Heart left ventricle (tissue), 16 donors: ENCODE results near the gene DMPK. TPM values are rescaled to one million over a fixed set of nuclear protein-coding genes. Genes with fewer than 3 reads are reported as not detected.
A peak's percentile ranks its signal among the peaks of the same experiment; 100 is the strongest.
"Not testable (repeated sequence)": the region's sequence is repeated elsewhere in the genome, so short reads cannot be mapped to it uniquely, and the experiment has no call there.

ENCODE experiments used
- ATAC-seq, 4 donors: fragments of 200-7000 bp; cut with Tn5 transposase; one replicate each; pipeline ENCODE4 v1.9.1; 2020 to 2022; ENCODE audit warnings: moderate library complexity in 4 of 4, mild to moderate bottlenecking in 3 of 4, moderate number of reproducible peaks in 1 of 4
- DNase-seq, 5 donors: peaks; one replicate each; pipeline ENCODE4 v3.0.0-alpha.2; 2020
- H3K27ac ChIP-seq, 12 donors: fragments of 200-600 bp; sonication (generic) in 4 of 12; one replicate each; pipeline versions ENCODE4 v1.5.0 to v1.8.0; 2016 to 2022; ENCODE audit warnings: mild to moderate bottlenecking in 2 of 12
- H3K27me3 ChIP-seq, 9 donors: fragments of 200-600 bp; sonication (generic) in 2 of 9; one replicate each; pipeline versions ENCODE4 v1.5.1 to v1.8.0; 2016 to 2022; ENCODE audit warnings: mild to moderate bottlenecking in 3 of 9
- H3K36me3 ChIP-seq, 9 donors: fragments of 200-600 bp; sonication (generic) in 2 of 9; one replicate each; pipeline versions ENCODE4 v1.5.0 to v1.8.0; 2018 to 2022; ENCODE audit warnings: mild to moderate bottlenecking in 2 of 9
- H3K4me1 ChIP-seq, 12 donors: fragments of 200-600 bp; sonication (generic) in 4 of 12; one replicate each; pipeline versions ENCODE4 v1.5.0 to v1.8.0; 2016 to 2022; ENCODE audit warnings: mild to moderate bottlenecking in 3 of 12
- H3K4me3 ChIP-seq, 12 donors: fragments of 200-600 bp; sonication (generic) in 4 of 12; one replicate each; pipeline versions ENCODE4 v1.5.0 to v1.8.0; 2017 to 2022; ENCODE audit warnings: mild to moderate bottlenecking in 9 of 12, moderate library complexity in 4 of 12
- H3K9me3 ChIP-seq, 12 donors: fragments of 200-600 bp; sonication (generic) in 4 of 12; one replicate each; pipeline versions ENCODE4 v1.5.0 to v1.8.0; 2016 to 2022; ENCODE audit warnings: mild to moderate bottlenecking in 1 of 12
- POLR2A ChIP-seq, 2 donors: fragments of 450-650 bp; IDR thresholded peaks; one replicate each; pipeline ENCODE4 v1.6.1; 2017; ENCODE audit warnings: antibody characterized with exemption in 2 of 2, mild to moderate bottlenecking in 2 of 2, moderate library complexity in 2 of 2
- WGBS, 4 donors: extraction: QIAGEN DNeasy Blood & Tissue Kit in 2 of 4; methylation state at CpG; one replicate each; pipeline versions ENCODE4 v1.1.5 to v1.1.7; 2013 to 2018; 5-methylcytosine and 5-hydroxymethylcytosine counted together
- intact Hi-C, 10 donors: fragments of 100-400 bp; cut with DNase I; formaldehyde crosslinking; loops; one replicate each; pipeline versions ENCODE4 v1.11.1 to v1.14.2; 2022
- polyA plus RNA-seq, 2 donors: library from polyadenylated mRNA; stranded (reverse); fragments of 200-250 nt; gene quantifications; one replicate each; pipeline ENCODE4 v1.2.3, GENCODE V29; 2013
- total RNA-seq, 9 donors: library from RNA; depleted of rRNA in 2 of 9; stranded (reverse); fragments of >200 nt in 2 of 9; fragmentation: NEBNext Ultra II Directional in 3 of 9; extraction: Animal tissue kit (Norgen Biotek cat#: 25700) in 3 of 9; gene quantifications; one replicate each; pipeline versions ENCODE4 v1.1.0 to v1.2.4, GENCODE V29; 2016 to 2023
- TF ChIP-seq, protein P1 (sequence below), 12 donors: fragments of 200-600 bp; sonication (generic) in 4 of 12; IDR thresholded peaks; one replicate each; pipeline versions ENCODE4 v1.5.0 to v1.8.0; 2018 to 2022; ENCODE audit warnings: antibody characterized with exemption in 12 of 12, mild to moderate bottlenecking in 5 of 12
- donor health status: ischemic (EF 13 %, LVEDD 7.1; RV severe dilation, severe dysfunction).
- donor health status: healthy with polysubstance abuse.
- donor health status: DM: no; HTN: yes; CAD: no.
- donor health status: DM: no; HTN: no; CAD: no.
- donor health status: ischemic (EF 25% LVEDD 6.9; RV normal size, moderate dysfunction).
- donor health status: ischemic (EF 25% LVEDD 5.7; RV mildly dilated, moderate dysfunction).
- donor health status: healthy.
- donor health status: DM: yes; HTN: yes; CAD: no.
- donor health status: ischemic (EF 35%, LVEDD 5.7; RV mildly dilated, moderate dysfunction).
- donor health status: nonischemic (EF 11% LVEDD 7.7; RV severe dilation, severe dysfunction).
- donor health status: DM: yes; HTN: yes; CAD: no.
- donor health status: PGD.
- donor health status: ischemic (EF 29% LVEDD 5.4; RV normal size, mild dysfunction).
- donor health status: nonischemic (EF 23%, LVEDD 6.1; RV moderate dilation, normal function).

Gene DMPK
- total and polyA plus RNA-seq, 11 donors, result 131 to 778 (median 311) TPM

DNA sequence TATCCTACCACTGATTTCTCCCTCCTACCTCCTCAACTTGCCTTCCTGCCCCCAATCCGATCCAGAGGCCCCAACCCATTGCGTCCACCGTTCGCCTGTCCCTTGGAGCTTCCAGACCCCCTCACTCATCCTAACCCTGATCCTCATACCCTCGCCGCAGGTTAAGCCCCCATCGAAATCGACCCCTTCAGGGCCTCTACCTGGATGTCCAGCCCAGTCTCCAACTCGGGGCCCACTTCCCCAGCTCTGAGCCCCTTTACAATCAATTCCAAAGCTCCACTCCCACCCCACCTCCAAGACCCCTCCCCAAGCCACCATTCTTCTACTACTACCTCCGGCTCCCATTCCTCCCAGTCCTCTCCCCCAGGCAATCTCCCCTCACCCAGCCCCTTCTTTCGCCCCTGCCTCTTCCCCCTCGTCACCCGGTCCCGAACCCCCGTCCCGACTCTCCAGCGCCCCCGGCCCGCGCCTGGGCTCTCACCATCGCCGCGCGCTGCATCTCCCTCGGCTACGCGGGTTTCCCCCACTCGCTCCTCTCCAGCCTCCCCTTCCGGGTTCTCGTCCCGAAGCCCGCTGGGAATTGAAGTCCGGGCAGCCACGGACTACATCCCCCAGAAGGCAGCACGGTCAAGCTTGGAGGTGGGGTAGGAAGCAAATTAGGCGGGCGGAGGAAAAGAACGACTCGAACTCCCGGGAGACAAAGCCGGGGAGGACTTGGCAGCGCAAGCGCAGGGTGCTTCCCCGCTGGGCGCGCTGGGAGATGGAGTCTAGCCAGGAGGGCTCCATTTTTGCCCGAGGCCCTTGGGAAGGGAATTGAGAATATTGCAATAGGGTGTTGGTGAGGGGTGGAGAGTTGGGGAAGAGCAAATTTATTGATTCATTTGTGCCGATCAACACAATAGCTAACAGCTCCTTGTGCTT is 51.7 kb downstream of the DMPK start, which contains the start of gene FBXO46:
Gene FBXO46 (minus strand): TSS at position 529 of the 921 bp plus-strand sequence. CDS start 17,401 bp downstream, outside the sequence.
- Histone ChIP-seq H3K9me3 (no peaks in the 10 kb centered on the region), H3K27me3 (no peaks in the 10 kb centered on the region), H3K4me1 (peaks cover 0 to 22% (median 12%) of the 10 kb centered on the region in 12 donors), H3K4me3 (peak within 1 kb of the TSS; percentile 66 to 93 (median 80)), H3K27ac (peak within 1 kb of the TSS in 11 of 12 donors; percentile 57 to 84 (median 62)), H3K36me3 (no peaks in the 10 kb centered on the region)
- intact Hi-C loops, result loop anchor here in 9 of 10 donors (1.0 to 5.0 kb wide), 6 partner anchors 14 to 39 kb away; partner anchors contain the start of genes SIX5 (in 8 of the 9), QPCTL (in 1 of the 9) and SNRPD2 (in 1 of the 9)
- 1 to 2% (median 1%) methylated on average over 44 to 48 of the region's 48 CpGs for WGBS, 4 donors
- ATAC-seq, result peak; percentile 98 to 99 (median 99)
- TF ChIP-seq POLR2A (IDR thresholded peaks at IDR 0.05), result peak in 1 of 2 donors; percentile 73
- TF ChIP-seq, protein P1, sequence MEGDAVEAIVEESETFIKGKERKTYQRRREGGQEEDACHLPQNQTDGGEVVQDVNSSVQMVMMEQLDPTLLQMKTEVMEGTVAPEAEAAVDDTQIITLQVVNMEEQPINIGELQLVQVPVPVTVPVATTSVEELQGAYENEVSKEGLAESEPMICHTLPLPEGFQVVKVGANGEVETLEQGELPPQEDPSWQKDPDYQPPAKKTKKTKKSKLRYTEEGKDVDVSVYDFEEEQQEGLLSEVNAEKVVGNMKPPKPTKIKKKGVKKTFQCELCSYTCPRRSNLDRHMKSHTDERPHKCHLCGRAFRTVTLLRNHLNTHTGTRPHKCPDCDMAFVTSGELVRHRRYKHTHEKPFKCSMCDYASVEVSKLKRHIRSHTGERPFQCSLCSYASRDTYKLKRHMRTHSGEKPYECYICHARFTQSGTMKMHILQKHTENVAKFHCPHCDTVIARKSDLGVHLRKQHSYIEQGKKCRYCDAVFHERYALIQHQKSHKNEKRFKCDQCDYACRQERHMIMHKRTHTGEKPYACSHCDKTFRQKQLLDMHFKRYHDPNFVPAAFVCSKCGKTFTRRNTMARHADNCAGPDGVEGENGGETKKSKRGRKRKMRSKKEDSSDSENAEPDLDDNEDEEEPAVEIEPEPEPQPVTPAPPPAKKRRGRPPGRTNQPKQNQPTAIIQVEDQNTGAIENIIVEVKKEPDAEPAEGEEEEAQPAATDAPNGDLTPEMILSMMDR (IDR thresholded peaks at IDR 0.05), result no peak
- peak; percentile 97 to 99 (median 98) for DNase-seq

DNA sequence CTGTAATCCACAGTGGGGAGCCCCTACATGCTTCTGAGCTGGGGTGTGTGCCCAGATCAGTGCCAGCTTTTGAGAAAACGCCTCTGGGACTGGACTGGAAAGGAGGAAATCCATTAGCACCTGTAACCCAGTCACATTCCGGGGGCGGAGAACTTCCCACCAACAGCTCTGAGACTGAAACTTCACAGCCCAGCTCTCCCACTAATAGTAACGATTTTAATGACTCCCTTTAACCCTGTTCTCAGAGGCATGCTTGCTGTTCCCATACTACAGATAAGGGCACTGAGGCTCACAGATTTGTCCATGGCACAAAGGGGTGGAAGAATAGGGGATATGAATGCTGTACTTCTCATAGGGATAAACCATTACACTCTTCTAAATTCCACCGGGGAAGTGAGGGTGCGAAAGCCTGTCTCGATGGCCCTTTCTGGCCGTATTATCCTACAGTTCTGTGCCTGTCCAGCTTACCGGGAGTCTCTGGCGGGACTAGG is 52.4 kb downstream of the DMPK start:
- WGBS, 4 donors, result 4 to 15% (median 10%) methylated on average over 10 of the region's 10 CpGs
- peak overlapping the region; percentile 66 to 93 (median 80) for H3K4me3 ChIP-seq
- no peaks in the 10 kb centered on the region for H3K27me3 ChIP-seq
- no peaks in the 10 kb centered on the region for H3K9me3 ChIP-seq
- peak overlapping the region in 8 of 12 donors; percentile 43 to 84 (median 68) for H3K27ac ChIP-seq
- no peak for ATAC-seq
- no peaks in the 10 kb centered on the region for H3K36me3 ChIP-seq
- no peak for DNase-seq
- intact Hi-C loops, result loop anchor here in 9 of 10 donors (2.0 to 5.0 kb wide), 4 partner anchors 13 to 39 kb away; partner anchors contain the start of genes SIX5 (in 7 of the 9), QPCTL (in 1 of the 9) and SNRPD2 (in 1 of the 9)
- TF ChIP-seq, protein P1 (IDR thresholded peaks at IDR 0.05), result no peak
- no peak for TF ChIP-seq POLR2A (IDR thresholded peaks at IDR 0.05)
- peaks cover 0 to 22% (median 12%) of the 10 kb centered on the region in 12 donors for H3K4me1 ChIP-seq

DNA sequence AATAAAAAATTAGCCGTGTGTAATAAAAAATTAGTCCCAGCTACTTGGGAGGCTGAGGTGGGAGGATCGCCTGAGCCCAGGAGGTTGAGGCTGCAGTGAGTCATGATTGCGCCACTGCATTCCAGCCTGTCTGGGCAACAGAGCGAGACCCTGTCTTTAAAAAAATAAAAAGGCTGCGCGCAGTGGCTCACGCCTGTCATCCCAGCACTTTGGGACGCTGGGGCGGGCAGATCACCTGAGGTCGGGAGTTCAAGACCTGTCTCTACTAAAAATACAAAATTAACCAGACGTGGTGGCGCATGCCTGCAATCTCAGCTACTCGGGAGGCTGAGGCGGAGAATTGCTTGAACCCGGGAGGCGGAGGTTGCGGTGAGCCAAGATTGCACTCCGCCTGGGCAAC is 53.6 kb downstream of the DMPK start:
- H3K27ac ChIP-seq, H3K9me3 ChIP-seq, DNase-seq, H3K36me3 ChIP-seq, H3K27me3 ChIP-seq, ATAC-seq, intact Hi-C loops: not testable (repeated sequence)
- Histone ChIP-seq H3K4me1 (peaks cover 0 to 22% (median 12%) of the 10 kb centered on the region in 12 donors), H3K4me3 (peak overlapping the region in 1 of 12 donors; percentile 92)
- WGBS, 4 donors, result 94 to 97% (median 95%) methylated on average over 18 of the region's 18 CpGs

DNA sequence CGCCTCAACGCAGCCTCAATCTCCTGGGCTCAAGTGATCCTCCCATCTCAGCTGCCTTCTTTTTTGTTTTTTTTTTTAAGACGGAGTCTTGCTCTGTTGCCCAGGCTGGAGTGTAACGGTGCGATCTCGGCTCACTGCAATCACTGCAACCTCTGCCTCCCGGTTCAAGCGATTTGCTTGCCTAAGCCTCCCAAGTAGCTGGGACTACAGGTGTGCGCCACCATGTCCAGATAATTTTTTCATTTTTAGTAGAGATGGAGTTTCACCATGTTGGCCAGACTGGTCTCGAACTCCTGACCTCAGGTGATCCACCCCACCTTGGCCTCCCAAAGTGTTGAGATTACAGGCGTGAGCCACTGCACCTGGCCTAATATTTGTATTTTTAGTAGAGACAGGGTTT is 62.2 kb downstream of the DMPK start:
- 95 to 98% (median 98%) methylated on average over 11 of the region's 11 CpGs for WGBS, 4 donors
- intact Hi-C loops, result loop anchor here in 1 of 10 donors (5.0 kb wide), 1 partner anchor 42 kb away; no protein-coding TSS in a partner anchor
- ATAC-seq, H3K4me3 ChIP-seq, H3K27me3 ChIP-seq, H3K27ac ChIP-seq, H3K9me3 ChIP-seq, DNase-seq: not testable (repeated sequence)
- H3K36me3 ChIP-seq, result peaks cover 0 to 26% (median 7%) of the 10 kb centered on the region in 9 donors
- H3K4me1 ChIP-seq, result peaks cover 0 to 40% (median 16%) of the 10 kb centered on the region in 12 donors

Other genes with a start within 250 kb of the DMPK start
- gene OPA3, start 197.7 kb downstream of the DMPK start, total RNA-seq, result 10 to 100 TPM; 21.3 to 30.4 (median 22.5) TPM
- 10 to 100 TPM; 13.1 to 22.3 TPM for gene OPA3, start 197.7 kb downstream of the DMPK start, polyA plus RNA-seq
- gene GPR4, start 180.3 kb downstream of the DMPK start, total RNA-seq, result 10 to 100 TPM in 3 of 9 donors, 1 to 10 TPM in 6; 2.7 to 36.0 (median 4.3) TPM
- gene GPR4, start 180.3 kb downstream of the DMPK start, polyA plus RNA-seq, result 1 to 10 TPM; 5.1 to 6.9 TPM
- gene EML2, start 143.1 kb downstream of the DMPK start, total RNA-seq, result 10 to 100 TPM; 22.4 to 50.2 (median 44.1) TPM
- 10 to 100 TPM; 19.0 to 23.2 TPM for gene EML2, start 143.1 kb downstream of the DMPK start, polyA plus RNA-seq
- 1 to 10 TPM in 7 of 9 donors, under 1 TPM in 2; 0.64 to 7.1 (median 4.8) TPM for gene GIPR, start 114.3 kb downstream of the DMPK start, total RNA-seq
- 1 to 10 TPM; 1.9 to 8.1 TPM for gene GIPR, start 114.3 kb downstream of the DMPK start, polyA plus RNA-seq
- 100 to 1,000 TPM; 149 to 343 (median 248) TPM for gene SNRPD2, start 90.5 kb downstream of the DMPK start, total RNA-seq
- gene SNRPD2, start 90.5 kb downstream of the DMPK start, polyA plus RNA-seq, result 100 to 1,000 TPM; 318 to 343 TPM
- 1 to 10 TPM; 1.5 to 5.5 (median 2.8) TPM for gene QPCTL, start 89.8 kb downstream of the DMPK start, total RNA-seq
- 1 to 10 TPM; 2.9 to 4.5 TPM for gene QPCTL, start 89.8 kb downstream of the DMPK start, polyA plus RNA-seq
- 10 to 100 TPM in 6 of 9 donors, 1 to 10 TPM in 3; 9.1 to 17.8 (median 10.3) TPM for gene FBXO46, start 51.6 kb downstream of the DMPK start, total RNA-seq
- 1 to 10 TPM; 7.2 TPM for gene FBXO46, start 51.6 kb downstream of the DMPK start, polyA plus RNA-seq
- gene MEIOSIN, start 49.1 kb downstream of the DMPK start, total RNA-seq, result not detected
- not detected for gene MEIOSIN, start 49.1 kb downstream of the DMPK start, polyA plus RNA-seq
- gene SIX5, start 13.2 kb downstream of the DMPK start, total RNA-seq, result 10 to 100 TPM; 16.2 to 24.0 (median 22.9) TPM
- gene SIX5, start 13.2 kb downstream of the DMPK start, polyA plus RNA-seq, result 10 to 100 TPM; 13.7 to 21.9 TPM
- 100 to 1,000 TPM in 1 of 9 donors, 10 to 100 TPM in 8; 47.2 to 109 (median 67.3) TPM for gene DMWD, start 10.4 kb upstream of the DMPK start, total RNA-seq
- gene DMWD, start 10.4 kb upstream of the DMPK start, polyA plus RNA-seq, result 10 to 100 TPM; 41.8 to 67.3 TPM
- gene RSPH6A, start 32.8 kb upstream of the DMPK start, total RNA-seq, result not detected
- not detected for gene RSPH6A, start 32.8 kb upstream of the DMPK start, polyA plus RNA-seq
- gene SYMPK, start 80.7 kb upstream of the DMPK start, total RNA-seq, result 10 to 100 TPM; 21.9 to 47.7 (median 34.8) TPM
- 10 to 100 TPM; 32.4 to 34.3 TPM for gene SYMPK, start 80.7 kb upstream of the DMPK start, polyA plus RNA-seq
- not detected for gene FOXA3, start 81.8 kb upstream of the DMPK start, total RNA-seq
- under 1 TPM in 1 of 2 donors, not detected in 1; 0.07 TPM for gene FOXA3, start 81.8 kb upstream of the DMPK start, polyA plus RNA-seq
- 10 to 100 TPM; 17.7 to 40.0 (median 19.6) TPM for gene IRF2BP1, start 103.7 kb upstream of the DMPK start, total RNA-seq
- 10 to 100 TPM; 13.6 to 14.5 TPM for gene IRF2BP1, start 103.7 kb upstream of the DMPK start, polyA plus RNA-seq
- gene MYPOP, start 120.1 kb upstream of the DMPK start, total RNA-seq, result 10 to 100 TPM in 5 of 9 donors, 1 to 10 TPM in 4; 8.3 to 16.0 (median 10.6) TPM
- gene MYPOP, start 120.1 kb upstream of the DMPK start, polyA plus RNA-seq, result 1 to 10 TPM; 7.9 to 8.7 TPM
- gene NANOS2, start 132.3 kb upstream of the DMPK start, total RNA-seq, result not detected
- gene NANOS2, start 132.3 kb upstream of the DMPK start, polyA plus RNA-seq, result not detected
- 10 to 100 TPM in 1 of 9 donors, 1 to 10 TPM in 8; 2.2 to 10.0 (median 4.8) TPM for gene NOVA2, start 191.4 kb upstream of the DMPK start, total RNA-seq
- gene NOVA2, start 191.4 kb upstream of the DMPK start, polyA plus RNA-seq, result 1 to 10 TPM; 2.6 to 5.2 TPM
- gene CCDC61, start 213.0 kb upstream of the DMPK start, total RNA-seq, result 10 to 100 TPM in 2 of 9 donors, 1 to 10 TPM in 7; 4.1 to 13.7 (median 7.1) TPM
- gene CCDC61, start 213.0 kb upstream of the DMPK start, polyA plus RNA-seq, result 1 to 10 TPM; 6.4 to 6.8 TPM
- 1 to 10 TPM in 1 of 9 donors, under 1 TPM in 2, not detected in 6; 0.43 to 3.9 (median 0.63) TPM for gene PGLYRP1, start 240.6 kb upstream of the DMPK start, total RNA-seq
- gene PGLYRP1, start 240.6 kb upstream of the DMPK start, polyA plus RNA-seq, result under 1 TPM in 1 of 2 donors, not detected in 1; 0.24 TPM